Measurements from ENCODE around the gene SERPINA1. TPM values are rescaled to one million over a fixed set of nuclear protein-coding genes. Genes with fewer than 3 reads are reported as not detected.

The SERPINA1 gene
- total and polyA plus RNA-seq, 2 donors (not counting 1 experiment from before 2014, with no cell fraction given): 0.69 to 6.8 TPM

DNA sequence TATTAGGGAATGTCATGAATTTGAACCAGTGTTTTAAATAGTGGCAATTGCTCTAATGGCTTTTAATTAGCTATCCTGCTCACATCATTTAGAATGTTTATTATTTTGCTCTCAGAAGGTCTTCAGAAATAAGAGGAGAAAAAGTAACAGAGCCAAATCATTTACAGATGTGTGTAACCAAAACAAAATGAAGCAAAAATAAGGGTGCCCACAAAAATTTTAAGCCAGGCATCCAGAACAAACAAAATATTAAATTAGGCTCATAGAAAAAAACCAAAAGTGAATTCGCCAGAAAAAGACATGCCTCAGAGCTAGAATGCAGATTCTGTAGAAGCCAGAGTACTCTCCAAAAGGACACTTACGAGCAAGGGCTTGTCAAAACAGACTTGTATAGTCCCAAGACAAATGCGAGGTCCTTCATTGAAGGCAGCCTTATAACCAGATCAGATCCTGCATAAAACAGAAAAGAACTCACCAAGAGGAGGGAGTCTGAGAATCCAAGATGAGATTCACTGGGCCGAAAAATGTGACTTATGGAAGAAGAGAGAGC, 20.2 kb upstream of the SERPINA1 start:
- TF ChIP-seq EZH2 (IDR thresholded peaks at IDR 0.05; ENCODE audit: borderline replicate concordance, insufficient read depth, low read depth, low read length, poor library complexity, severe bottlenecking): no peak
- TF ChIP-seq, protein P1, sequence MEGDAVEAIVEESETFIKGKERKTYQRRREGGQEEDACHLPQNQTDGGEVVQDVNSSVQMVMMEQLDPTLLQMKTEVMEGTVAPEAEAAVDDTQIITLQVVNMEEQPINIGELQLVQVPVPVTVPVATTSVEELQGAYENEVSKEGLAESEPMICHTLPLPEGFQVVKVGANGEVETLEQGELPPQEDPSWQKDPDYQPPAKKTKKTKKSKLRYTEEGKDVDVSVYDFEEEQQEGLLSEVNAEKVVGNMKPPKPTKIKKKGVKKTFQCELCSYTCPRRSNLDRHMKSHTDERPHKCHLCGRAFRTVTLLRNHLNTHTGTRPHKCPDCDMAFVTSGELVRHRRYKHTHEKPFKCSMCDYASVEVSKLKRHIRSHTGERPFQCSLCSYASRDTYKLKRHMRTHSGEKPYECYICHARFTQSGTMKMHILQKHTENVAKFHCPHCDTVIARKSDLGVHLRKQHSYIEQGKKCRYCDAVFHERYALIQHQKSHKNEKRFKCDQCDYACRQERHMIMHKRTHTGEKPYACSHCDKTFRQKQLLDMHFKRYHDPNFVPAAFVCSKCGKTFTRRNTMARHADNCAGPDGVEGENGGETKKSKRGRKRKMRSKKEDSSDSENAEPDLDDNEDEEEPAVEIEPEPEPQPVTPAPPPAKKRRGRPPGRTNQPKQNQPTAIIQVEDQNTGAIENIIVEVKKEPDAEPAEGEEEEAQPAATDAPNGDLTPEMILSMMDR (IDR thresholded peaks at IDR 0.05): no peak
- Histone ChIP-seq H3K4me3 (ENCODE audit: control extremely low read depth in 1 of 5, extremely low read depth in 1 of 5, insufficient read depth in 1 of 5, low read depth in 2 of 5, low read length in 4 of 5) (no peak overlapping the region), H2AFZ (ENCODE audit: insufficient read depth, low read depth, low read length, poor library complexity, severe bottlenecking) (no peak overlapping the region), H3K27me3 (replicated peaks in 1 of 4; ENCODE audit: control extremely low read depth in 1 of 4, control insufficient read depth in 3 of 4, insufficient read depth in 4 of 4, low read length in 3 of 4) (no peaks in the 10 kb centered on the region), H3K79me2 (ENCODE audit: control insufficient read depth, insufficient read depth, low read length) (no peaks in the 10 kb centered on the region), H3K4me1 (ENCODE audit: control insufficient read depth in 2 of 2, insufficient read depth in 2 of 2, low read length in 2 of 2) (no peaks in the 10 kb centered on the region), H3K27ac (ENCODE audit: low read length in 2 of 2) (no peak overlapping the region), H4K20me1 (ENCODE audit: control insufficient read depth, insufficient read depth, low read length, poor library complexity, severe bottlenecking) (no peaks in the 10 kb centered on the region), H3K36me3 (replicated peaks in 1 of 2; ENCODE audit: control extremely low read depth in 1 of 2, control insufficient read depth in 1 of 2, extremely low read depth in 1 of 2, insufficient read depth in 2 of 2, low read length in 1 of 2) (no peaks in the 10 kb centered on the region), H3K9me3 (ENCODE audit: control extremely low read depth in 1 of 3, control insufficient read depth in 2 of 3, insufficient read depth in 1 of 3, low read length in 2 of 3) (peaks cover 0 to 11% (median 7%) of the 10 kb centered on the region in 3 donors), H3K4me2 (replicated peaks; ENCODE audit: low read depth, low read length, poor library complexity, severe bottlenecking) (no peak overlapping the region), H3K9ac (ENCODE audit: low read length) (no peak overlapping the region)
- Mint-ChIP-seq H3K9me3 (ENCODE audit: insufficient read depth) (peaks cover 10% of the 10 kb centered on the region), H3K27ac (no peak overlapping the region), H3K27me3 (peaks cover 6% of the 10 kb centered on the region), H3K4me3 (no peak overlapping the region), H3K4me1 (no peaks in the 10 kb centered on the region)
- DNase-seq (no peak), ATAC-seq (ENCODE audit: low read depth) (no peak)
- ChIA-PET POLR2A (no interaction called here), CTCF (no interaction called here)
- WGBS (ENCODE audit: insufficient coverage): 82% methylated on average over 3 of the region's 4 CpGs
- intact Hi-C loops (cut with micrococcal nuclease): no loop called here

DNA sequence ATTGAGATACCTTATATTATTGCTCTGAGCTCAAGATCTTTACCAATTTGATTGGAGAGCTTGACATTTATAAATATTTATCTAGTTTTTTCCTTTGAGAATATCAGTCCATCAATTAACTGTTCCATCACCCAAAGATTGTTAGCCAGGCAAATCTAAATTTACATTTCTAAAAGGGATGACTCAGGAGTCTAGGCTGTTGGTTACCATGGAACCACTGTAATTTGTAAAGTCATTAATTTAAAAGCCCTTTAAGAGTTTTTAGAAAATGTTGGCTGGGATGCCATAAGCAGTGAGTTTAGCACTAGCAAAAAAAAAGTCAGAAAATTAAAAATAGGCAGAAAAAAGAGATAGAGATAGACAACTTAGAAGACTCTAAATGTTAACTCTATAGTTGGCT, 19.5 kb upstream of the SERPINA1 start:
- no peaks in the 10 kb centered on the region for H3K79me2 ChIP-seq (ENCODE audit: control insufficient read depth, insufficient read depth, low read length)
- ATAC-seq (ENCODE audit: low read depth) (no peak), DNase-seq (no peak)
- H3K27me3 ChIP-seq (replicated peaks in 1 of 4; ENCODE audit: control extremely low read depth in 1 of 4, control insufficient read depth in 3 of 4, insufficient read depth in 4 of 4, low read length in 3 of 4): no peaks in the 10 kb centered on the region
- TF ChIP-seq EZH2 (IDR thresholded peaks at IDR 0.05; ENCODE audit: borderline replicate concordance, insufficient read depth, low read depth, low read length, poor library complexity, severe bottlenecking): no peak
- TF ChIP-seq, protein P1 (IDR thresholded peaks at IDR 0.05): no peak
- H3K4me2 ChIP-seq (replicated peaks; ENCODE audit: low read depth, low read length, poor library complexity, severe bottlenecking): no peak overlapping the region
- H3K27me3 Mint-ChIP-seq: peaks cover 3% of the 10 kb centered on the region
- H3K9ac ChIP-seq (ENCODE audit: low read length): no peak overlapping the region
- no peak overlapping the region for H3K4me3 Mint-ChIP-seq
- H3K27ac ChIP-seq (ENCODE audit: low read length in 2 of 2): no peak overlapping the region
- H4K20me1 ChIP-seq (ENCODE audit: control insufficient read depth, insufficient read depth, low read length, poor library complexity, severe bottlenecking): no peaks in the 10 kb centered on the region
- ChIA-PET CTCF (no interaction called here), POLR2A (no interaction called here)
- peaks cover 10% of the 10 kb centered on the region for H3K9me3 Mint-ChIP-seq (ENCODE audit: insufficient read depth)
- intact Hi-C loops (cut with micrococcal nuclease): no loop called here
- no peak overlapping the region for H2AFZ ChIP-seq (ENCODE audit: insufficient read depth, low read depth, low read length, poor library complexity, severe bottlenecking)
- no peak overlapping the region for H3K27ac Mint-ChIP-seq
- H3K4me1 Mint-ChIP-seq: no peaks in the 10 kb centered on the region
- no peak overlapping the region for H3K4me3 ChIP-seq (ENCODE audit: control extremely low read depth in 1 of 5, extremely low read depth in 1 of 5, insufficient read depth in 1 of 5, low read depth in 2 of 5, low read length in 4 of 5)
- H3K36me3 ChIP-seq (replicated peaks in 1 of 2; ENCODE audit: control extremely low read depth in 1 of 2, control insufficient read depth in 1 of 2, extremely low read depth in 1 of 2, insufficient read depth in 2 of 2, low read length in 1 of 2): no peaks in the 10 kb centered on the region
- peaks cover 0 to 11% (median 7%) of the 10 kb centered on the region in 3 donors for H3K9me3 ChIP-seq (ENCODE audit: control extremely low read depth in 1 of 3, control insufficient read depth in 2 of 3, insufficient read depth in 1 of 3, low read length in 2 of 3)
- H3K4me1 ChIP-seq (ENCODE audit: control insufficient read depth in 2 of 2, insufficient read depth in 2 of 2, low read length in 2 of 2): no peaks in the 10 kb centered on the region

Data from B cell (primary cell).